ENCODE results near the gene AMHR2. TPM values are rescaled to one million over a fixed set of nuclear protein-coding genes. Genes with fewer than 3 reads are reported as not detected.

Gene AMHR2
- total RNA-seq, 1 experiment from 2014 or later: not detected

DNA sequence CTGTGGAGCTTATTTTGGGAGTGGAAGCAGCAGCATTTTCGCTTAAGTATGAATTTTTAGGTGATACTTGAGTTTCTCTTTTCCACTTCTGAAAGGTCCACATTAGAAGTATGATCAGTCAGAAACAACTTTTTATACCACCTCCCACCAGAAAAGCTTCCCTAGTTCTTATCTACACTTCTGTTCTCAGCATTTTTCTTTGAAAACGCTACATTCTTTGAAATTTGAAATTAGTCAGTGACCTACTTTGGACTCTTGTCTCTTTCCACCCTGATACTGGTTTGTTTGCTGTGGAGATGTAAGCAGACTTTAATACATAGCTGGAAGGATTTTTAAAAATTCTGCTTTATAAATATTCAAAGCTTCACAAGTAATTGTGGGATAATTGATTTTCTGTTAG lies 50.4 kb downstream of the AMHR2 start:
- Histone ChIP-seq H3T11ph (ENCODE audit: low read length) (no peak overlapping the region), H2BK120ac (ENCODE audit: low read depth, low read length, poor library complexity, severe bottlenecking) (no peak overlapping the region), H3K27ac (ENCODE audit: insufficient read length, low read depth, low read length) (no peak overlapping the region), H3K23ac (ENCODE audit: insufficient read length, low read depth, low read length) (no peak overlapping the region), H3K56ac (ENCODE audit: insufficient read length, low read depth, low read length) (no peak overlapping the region), H3K27me3 (ENCODE audit: insufficient read depth, low read length) (no peaks in the 10 kb centered on the region), H2BK15ac (ENCODE audit: low read depth, low read length) (no peak overlapping the region), H3K9ac (ENCODE audit: extremely low read depth, insufficient read length, low read length) (no peak overlapping the region), H3K4me1 (ENCODE audit: insufficient read depth, low read length) (no peaks in the 10 kb centered on the region), H4K8ac (replicated peaks; ENCODE audit: insufficient read length, low read depth, low read length) (no peak overlapping the region), H3K9me3 (ENCODE audit: control insufficient read depth, low read depth, low read length) (no peaks in the 10 kb centered on the region), H4K5ac (ENCODE audit: insufficient read length, low read depth, low read length) (no peak overlapping the region), H2BK12ac (ENCODE audit: insufficient read length, low read depth, low read length) (no peak overlapping the region), H2BK5ac (ENCODE audit: insufficient read length, low read length) (no peak overlapping the region), H3K14ac (ENCODE audit: insufficient read depth, low read length) (no peak overlapping the region), H3K4ac (ENCODE audit: low read depth, low read length) (no peak overlapping the region), H2AK5ac (ENCODE audit: insufficient read length, low read length) (no peak overlapping the region), H2AFZ (ENCODE audit: low read length) (no peak overlapping the region), H3K79me2 (ENCODE audit: insufficient read depth, low read length) (no peaks in the 10 kb centered on the region), H3K23me2 (ENCODE audit: insufficient read length, low read depth, low read length, poor library complexity, severe bottlenecking) (no peaks in the 10 kb centered on the region), H3K18ac (ENCODE audit: insufficient read length, low read depth, low read length) (no peak overlapping the region), H3K4me2 (ENCODE audit: insufficient read depth, insufficient read length, low read length) (no peak overlapping the region), H2BK20ac (ENCODE audit: low read depth, low read length, poor library complexity, severe bottlenecking) (no peak overlapping the region), H4K20me1 (ENCODE audit: control insufficient read depth, insufficient read depth, insufficient read length) (no peaks in the 10 kb centered on the region), H4K91ac (ENCODE audit: insufficient read length, low read depth, low read length) (no peak overlapping the region), H3K79me1 (ENCODE audit: insufficient read depth, low read depth, low read length, poor library complexity, severe bottlenecking) (peaks cover 8% of the 10 kb centered on the region)
- no CpG with 5 or more reads among the region's 2 CpGs for WGBS (ENCODE audit: extremely low coverage, insufficient read length, low lambda C conversion rate)
- Mint-ChIP-seq H3K27me3 (ENCODE audit: low read depth) (no peaks in the 10 kb centered on the region), H3K9me3 (no peaks in the 10 kb centered on the region; a peak in 1 of 5 replicates), H3K4me3 (no peak overlapping the region), H3K27ac (peak overlapping the region in 1 of 3 experiments; percentile 90; a peak in 2 of 7 replicates), H3K4me1 (peaks cover 37 to 48% of the 10 kb centered on the region in 2 experiments), H3K36me3 (ENCODE audit: insufficient read depth in 1 of 3, low read depth in 3 of 3) (peaks cover 62 to 98% (median 90%) of the 10 kb centered on the region in 3 experiments)
- no peak for DNase-seq
- TF ChIP-seq, protein P1, sequence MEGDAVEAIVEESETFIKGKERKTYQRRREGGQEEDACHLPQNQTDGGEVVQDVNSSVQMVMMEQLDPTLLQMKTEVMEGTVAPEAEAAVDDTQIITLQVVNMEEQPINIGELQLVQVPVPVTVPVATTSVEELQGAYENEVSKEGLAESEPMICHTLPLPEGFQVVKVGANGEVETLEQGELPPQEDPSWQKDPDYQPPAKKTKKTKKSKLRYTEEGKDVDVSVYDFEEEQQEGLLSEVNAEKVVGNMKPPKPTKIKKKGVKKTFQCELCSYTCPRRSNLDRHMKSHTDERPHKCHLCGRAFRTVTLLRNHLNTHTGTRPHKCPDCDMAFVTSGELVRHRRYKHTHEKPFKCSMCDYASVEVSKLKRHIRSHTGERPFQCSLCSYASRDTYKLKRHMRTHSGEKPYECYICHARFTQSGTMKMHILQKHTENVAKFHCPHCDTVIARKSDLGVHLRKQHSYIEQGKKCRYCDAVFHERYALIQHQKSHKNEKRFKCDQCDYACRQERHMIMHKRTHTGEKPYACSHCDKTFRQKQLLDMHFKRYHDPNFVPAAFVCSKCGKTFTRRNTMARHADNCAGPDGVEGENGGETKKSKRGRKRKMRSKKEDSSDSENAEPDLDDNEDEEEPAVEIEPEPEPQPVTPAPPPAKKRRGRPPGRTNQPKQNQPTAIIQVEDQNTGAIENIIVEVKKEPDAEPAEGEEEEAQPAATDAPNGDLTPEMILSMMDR (conservative IDR thresholded peaks at IDR 0.05): no peak
